ENCODE results near the gene CGA.

DNA sequence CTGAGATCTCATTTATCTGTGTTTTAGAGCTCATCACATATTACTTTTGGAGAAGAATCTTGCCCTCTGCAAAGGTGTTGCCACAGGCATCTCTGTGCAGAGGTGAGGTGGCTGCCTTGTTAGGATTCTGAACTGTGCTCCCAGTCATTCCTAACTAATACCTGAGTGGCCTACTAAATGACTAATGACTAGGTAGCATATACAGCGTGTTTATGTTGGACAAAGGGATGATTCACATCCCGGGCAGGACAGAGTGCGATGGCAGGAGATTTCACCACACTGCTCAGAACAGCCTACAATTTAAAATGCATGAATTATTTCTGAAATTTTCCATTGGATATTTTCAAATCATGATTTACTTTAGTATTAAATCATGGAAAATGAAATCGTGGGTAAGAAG, 23.1 kb upstream of the CGA start:
- TF ChIP-seq GATA2 (IDR thresholded peaks at IDR 0.05; ENCODE audit: low read depth, low read length) (no peak), GATA3 (IDR thresholded peaks at IDR 0.05; ENCODE audit: low read depth, low read length) (no peak)
